Activated CD8-positive, alpha-beta memory T cell treated with anti-CD3 and anti-CD28 coated beads, Interleukin-2, amount 50 U/mL, for 24 hours (primary cell): Measurements from ENCODE around the gene SKP2.

ENCODE experiments used
- DNase-seq: peaks from one replicate; pipeline ENCODE4 v3.0.0-alpha.2; 2020; ENCODE audit errors: extremely low read depth

Gene SKP2

DNA sequence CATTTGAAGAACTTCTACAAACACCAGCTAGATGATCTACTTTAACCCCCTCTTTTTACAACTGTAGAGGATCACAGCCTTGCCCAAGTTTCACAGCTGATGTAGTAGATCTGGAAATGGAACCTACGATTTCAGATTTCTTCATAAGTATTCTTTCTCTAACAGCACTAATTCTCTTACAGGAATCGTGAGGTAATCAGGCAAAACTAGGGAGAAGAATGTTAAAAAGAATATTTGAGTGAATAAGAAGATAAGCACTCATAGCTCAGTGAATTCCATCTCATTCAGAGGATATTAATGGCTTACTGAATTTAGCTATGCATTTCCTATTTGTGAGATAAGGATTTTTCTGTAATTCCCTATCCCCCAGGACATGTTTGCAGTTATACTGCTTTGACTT is 47.7 kb downstream of the SKP2 start:
- DNase-seq, result no peak

DNA sequence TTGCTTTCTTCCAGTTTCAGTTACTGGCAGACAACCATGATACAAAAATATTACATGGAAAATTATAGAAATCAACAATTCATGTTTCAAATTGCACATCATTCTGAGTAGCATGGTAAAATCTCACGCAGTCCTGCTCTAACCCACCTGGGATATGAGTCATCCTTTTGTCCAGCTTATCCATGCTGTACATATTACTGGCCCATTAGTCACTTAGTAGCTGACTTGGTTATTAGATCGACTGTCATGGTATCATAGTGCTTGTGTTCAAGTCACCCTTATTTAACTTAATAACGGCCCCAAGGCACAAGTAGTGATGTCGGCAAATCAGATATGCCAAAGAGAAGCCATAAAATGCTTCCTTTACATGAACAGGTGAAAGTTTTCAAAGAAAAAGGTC is 48.6 kb downstream of the SKP2 start:
- no peak for DNase-seq

GRCh38 chr5:36202521-36202961 is 50.6 kb downstream of the SKP2 start:
- no peak for DNase-seq

DNA sequence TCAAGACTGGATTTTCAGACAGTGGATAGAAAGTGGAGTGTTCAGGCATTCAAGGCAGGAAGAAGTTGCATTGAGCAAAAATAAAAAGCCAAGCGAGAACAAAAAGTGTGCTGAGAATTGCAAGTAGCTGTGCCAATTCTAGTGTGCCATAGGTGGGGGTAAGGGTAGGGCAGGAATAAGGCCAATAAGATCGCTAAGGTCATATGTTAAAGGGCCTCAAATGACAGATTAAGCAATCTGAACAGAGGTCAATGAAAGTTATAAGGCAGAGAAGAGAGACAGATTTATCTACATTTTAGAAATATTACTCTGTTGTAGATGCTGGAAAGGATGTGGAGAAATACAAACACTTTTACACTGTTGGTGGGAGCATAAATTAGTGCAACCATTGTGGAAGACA is 53.4 kb downstream of the SKP2 start:
- DNase-seq, result no peak

DNA sequence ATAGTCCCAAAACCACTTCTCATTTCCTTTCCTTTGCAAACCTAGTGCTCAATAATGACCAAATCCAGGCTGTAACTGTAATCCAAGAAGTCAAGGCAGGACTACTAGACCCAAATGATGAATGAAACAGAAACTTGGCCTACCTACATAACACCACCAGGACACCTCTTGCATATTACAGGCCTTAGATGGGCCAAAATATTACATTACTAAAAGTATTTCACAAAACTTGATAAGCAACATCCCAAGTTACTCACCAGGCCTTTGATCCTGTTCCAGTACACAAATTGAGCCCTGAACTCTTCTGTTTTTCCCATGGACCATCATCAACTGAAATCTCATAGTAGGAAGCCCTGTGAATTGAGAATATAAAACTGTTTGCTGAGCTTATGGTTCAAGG is 55.0 kb downstream of the SKP2 start:
- no peak for DNase-seq

DNA sequence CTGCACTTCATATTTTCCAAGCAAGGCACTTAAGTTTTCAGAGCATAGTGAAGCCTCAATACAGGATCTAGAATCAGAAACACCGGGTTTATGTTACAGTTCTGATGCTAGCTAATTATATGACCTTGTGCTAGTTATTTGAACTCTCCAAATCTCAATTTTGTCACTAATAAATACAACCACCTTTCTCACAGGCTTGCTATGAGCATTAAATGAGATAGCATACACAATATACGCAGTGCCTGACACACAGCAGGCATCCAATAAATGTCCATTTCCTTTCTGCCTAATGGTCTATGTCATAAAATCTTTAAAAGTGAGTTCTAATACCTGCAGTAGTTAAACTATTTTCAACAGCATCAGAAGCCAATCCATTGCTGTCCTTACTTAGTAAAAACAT is 56.9 kb downstream of the SKP2 start:
- no peak for DNase-seq

GRCh38 chr5:36209664-36210063 is 57.8 kb downstream of the SKP2 start:
- DNase-seq, result no peak

DNA sequence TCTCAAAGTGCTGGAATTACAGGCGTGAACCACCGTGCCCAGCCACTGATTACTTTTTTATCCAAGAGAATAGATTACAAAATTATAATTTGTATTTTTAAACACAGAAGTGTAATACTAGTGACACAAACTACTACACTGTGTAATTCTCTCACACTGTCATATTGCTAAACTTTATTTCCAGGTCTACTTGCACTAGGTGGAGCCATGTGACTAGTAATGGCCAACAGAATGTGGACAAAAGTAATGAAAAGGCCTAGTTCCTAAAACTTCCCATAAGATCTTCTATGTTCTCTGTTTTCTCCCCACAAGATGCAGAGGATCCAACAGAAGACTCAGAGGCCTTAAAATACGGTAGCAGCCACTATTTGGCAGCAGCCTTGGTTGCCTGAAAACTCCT is 62.5 kb downstream of the SKP2 start:
- no peak for DNase-seq

- DNase-seq, result no peak
These were observed 64.0 kb downstream of the SKP2 start for GRCh38 chr5:36215910-36216309.

DNA sequence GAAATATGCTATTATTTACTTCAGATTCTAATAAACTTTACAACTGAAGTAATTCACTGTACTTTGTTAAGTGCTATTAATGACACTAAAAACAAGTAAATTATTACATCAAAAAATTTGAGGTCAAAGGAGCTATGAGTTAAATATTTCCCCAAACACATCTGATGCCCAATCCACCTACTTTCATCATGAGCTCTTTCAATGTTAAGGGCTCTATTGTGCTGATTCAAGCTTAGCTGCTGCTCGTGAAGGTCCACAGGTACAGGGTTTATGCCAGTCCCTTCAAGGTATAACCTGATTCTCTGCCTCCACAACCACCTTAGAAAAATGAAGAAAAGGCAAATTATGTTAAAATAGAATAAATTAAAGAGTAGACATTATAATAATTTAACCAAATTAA is 65.7 kb downstream of the SKP2 start:
- no peak for DNase-seq

DNA sequence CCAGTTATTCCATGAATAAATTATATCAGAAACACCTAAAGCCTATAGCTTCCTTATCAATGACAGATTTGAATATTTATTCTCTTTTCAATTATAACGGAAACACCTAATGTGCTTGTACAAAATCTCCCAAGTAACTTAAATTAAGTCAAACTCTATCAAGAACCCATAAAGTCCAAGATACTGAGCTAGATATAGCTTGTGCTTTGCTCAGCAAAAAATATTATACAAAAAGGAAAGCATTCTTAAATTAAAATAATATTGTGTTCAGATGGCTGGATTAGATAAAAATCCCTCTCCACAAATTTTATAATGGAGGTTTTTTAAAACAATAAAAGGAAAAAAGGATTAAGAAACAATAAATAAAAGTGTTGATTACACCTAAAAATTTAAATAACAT is 66.1 kb downstream of the SKP2 start:
- no peak for DNase-seq

- no peak for DNase-seq
These were observed 70.7 kb downstream of the SKP2 start for GRCh38 chr5:36222620-36223019.

DNA sequence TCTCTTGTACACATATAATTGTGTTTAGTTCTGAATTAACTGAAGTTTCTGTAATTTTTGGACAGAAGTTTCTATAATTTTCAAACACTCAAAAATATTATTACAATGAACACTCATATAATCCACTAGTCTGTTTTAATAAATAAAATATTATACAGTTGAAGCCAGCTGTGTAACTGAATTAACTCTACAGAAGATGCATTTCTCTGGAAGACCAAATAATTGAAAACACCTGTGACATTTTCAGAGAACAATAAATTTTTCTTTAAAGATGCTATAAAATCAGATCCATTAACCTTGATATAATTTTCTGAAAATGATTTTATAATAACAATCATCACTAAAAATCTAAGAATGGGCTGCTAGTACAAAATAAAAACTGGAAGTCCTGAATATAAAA is 75.1 kb downstream of the SKP2 start:
- DNase-seq, result no peak

DNA sequence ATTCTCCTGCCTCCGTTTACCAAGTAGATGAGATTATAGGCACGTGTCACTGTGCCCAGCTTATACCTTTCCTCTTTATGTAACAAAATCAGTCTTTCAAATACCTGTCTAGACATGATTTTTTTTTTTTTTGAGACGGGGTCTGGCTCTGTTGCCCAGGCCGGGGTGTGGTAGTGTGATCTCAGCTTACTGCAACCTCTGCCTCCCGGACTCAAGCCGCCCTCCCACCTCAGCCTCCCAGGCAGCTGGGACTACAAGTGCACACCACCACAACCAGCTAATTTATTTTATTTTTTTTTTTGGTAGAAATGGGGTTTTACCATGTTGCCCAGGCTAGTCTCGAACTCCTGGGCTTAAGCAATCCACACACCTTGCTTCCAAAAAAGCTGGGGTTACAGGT is 76.6 kb downstream of the SKP2 start:
- DNase-seq, result no peak

DNA sequence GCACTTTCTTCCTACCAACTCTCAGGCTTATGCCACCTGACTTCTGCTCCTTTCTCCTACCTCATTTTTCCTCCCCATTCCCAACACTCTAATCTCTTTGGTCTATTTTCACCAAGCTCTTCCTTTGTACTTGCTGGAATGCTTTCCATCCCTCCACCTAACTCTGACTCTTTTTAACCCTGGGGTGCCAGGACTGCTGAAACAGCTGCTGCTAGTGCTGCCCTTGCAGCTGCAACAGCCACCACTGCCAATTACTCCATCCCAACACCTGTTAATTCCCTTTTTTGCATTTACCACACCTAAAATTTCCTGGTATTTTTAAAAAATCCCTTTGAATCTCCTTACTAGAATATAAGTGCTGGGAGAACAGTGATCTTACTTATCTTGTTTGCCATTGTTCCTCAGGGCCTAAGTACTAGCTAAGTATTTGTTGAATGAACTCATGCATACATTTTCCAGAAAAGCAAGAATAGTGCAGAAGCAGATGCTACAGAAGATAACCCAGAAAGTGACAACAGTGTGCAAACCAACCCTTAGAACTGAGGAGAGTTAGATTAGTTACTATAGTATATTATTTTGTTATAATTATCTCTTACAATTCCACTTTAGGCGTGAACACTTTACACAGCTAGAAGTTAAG is 78.4 kb downstream of the SKP2 start:
- DNase-seq, result no peak

DNA sequence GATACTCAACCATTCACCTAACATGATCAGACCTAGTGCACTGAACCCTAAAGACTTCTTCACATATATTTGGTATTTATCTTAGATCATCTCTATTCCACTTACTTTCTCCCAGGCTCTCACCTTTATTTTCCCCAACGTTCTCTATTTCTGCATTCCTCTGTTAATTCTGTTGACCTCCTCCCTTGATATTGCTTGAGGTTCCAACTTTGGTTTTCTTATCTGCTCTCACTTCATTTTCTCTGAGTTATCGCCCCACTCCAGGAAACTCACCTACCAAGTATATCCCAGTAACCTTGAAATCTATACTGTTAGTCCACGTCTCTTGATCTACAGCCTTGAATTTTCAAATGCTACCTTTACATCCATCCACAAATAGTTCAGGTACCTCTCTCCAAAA is 80.6 kb downstream of the SKP2 start:
- no peak for DNase-seq
